BE2C (cell line): Measurements from ENCODE around the gene GABRA6.

Source experiments
- DNase-seq: peaks from one replicate; pipeline ENCODE4 v3.0.0-alpha.2; 2020
- H3K27me3 ChIP-seq: fragments of 250-450 bp; sonication (Bioruptor Pico); 2 replicates; pipeline ENCODE4 v1.5.1; 2020; ENCODE audit warnings: mild to moderate bottlenecking
- H3K36me3 ChIP-seq: fragments of 250-450 bp; sonication (Bioruptor Pico); 2 replicates; pipeline ENCODE4 v1.5.1; 2020; ENCODE audit warnings: mild to moderate bottlenecking
- H3K4me1 ChIP-seq: fragments of 250-450 bp; sonication (Bioruptor Pico); 2 replicates; pipeline ENCODE4 v1.5.1; 2020
- H3K4me3 ChIP-seq: 2 replicates; pipeline ENCODE4 v1.5.1; 2011; ENCODE audit warnings: low read depth, low read length
- H3K9me3 ChIP-seq: fragments of 250-450 bp; sonication (Bioruptor Pico); 2 replicates; pipeline ENCODE4 v1.5.1; 2020
- TF ChIP-seq, protein P1 (sequence below): IDR thresholded peaks from 2 replicates; pipeline ENCODE4 v1.5.1; 2012; ENCODE audit warnings: mild to moderate bottlenecking, low read depth, low read length

GABRA6 gene

DNA sequence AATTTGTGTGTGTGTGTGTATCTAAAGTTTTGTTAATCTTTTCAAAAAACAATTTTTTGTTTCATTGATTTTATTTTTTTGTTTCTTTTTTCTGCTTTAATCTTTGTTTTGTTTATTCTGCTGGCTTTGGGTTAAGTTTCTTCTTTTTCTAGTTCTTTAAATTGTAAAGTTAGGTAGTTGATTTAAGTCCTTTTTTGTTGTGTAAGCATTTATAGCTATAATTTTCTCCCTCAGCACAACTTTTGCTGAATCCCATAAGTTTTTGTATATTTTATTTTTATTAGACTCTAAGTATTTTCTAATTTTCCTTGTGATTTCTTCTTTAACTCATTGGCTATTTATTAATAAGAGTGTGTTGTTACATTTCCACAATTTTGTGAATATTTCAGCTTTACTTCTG lies 34.9 kb downstream of the GABRA6 start:
- TF ChIP-seq, protein P1, sequence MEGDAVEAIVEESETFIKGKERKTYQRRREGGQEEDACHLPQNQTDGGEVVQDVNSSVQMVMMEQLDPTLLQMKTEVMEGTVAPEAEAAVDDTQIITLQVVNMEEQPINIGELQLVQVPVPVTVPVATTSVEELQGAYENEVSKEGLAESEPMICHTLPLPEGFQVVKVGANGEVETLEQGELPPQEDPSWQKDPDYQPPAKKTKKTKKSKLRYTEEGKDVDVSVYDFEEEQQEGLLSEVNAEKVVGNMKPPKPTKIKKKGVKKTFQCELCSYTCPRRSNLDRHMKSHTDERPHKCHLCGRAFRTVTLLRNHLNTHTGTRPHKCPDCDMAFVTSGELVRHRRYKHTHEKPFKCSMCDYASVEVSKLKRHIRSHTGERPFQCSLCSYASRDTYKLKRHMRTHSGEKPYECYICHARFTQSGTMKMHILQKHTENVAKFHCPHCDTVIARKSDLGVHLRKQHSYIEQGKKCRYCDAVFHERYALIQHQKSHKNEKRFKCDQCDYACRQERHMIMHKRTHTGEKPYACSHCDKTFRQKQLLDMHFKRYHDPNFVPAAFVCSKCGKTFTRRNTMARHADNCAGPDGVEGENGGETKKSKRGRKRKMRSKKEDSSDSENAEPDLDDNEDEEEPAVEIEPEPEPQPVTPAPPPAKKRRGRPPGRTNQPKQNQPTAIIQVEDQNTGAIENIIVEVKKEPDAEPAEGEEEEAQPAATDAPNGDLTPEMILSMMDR = no peak
- H3K4me1 ChIP-seq = no peaks in the 10 kb centered on the region

DNA sequence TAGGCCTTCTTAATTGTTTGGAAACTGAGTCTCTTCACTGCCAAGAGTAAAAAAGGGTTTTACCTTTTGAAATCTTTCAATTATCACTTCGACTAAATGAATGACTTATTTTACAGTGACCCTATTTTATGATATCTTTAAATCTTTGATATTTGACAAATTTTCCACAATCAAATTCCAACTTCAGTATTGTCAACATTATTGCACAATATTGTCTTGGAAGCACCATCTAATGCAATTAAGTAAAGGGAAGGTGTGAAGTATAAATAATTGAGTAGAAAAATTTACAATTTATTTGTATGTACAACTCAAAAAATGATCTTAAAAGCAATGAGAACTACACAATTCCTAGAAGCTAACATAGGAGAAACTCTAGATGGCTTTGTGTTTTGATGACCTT lies 49.2 kb downstream of the GABRA6 start:
- H3K4me1 ChIP-seq = no peaks in the 10 kb centered on the region
- DNase-seq = no peak
- H3K4me3 ChIP-seq = no peak overlapping the region
- TF ChIP-seq, protein P1 = no peak
- no peaks in the 10 kb centered on the region for H3K36me3 ChIP-seq
- no peaks in the 10 kb centered on the region for H3K27me3 ChIP-seq
- H3K9me3 ChIP-seq = no peaks in the 10 kb centered on the region

More for the DNA sequence above, 34.9 kb downstream of the GABRA6 start:
- H3K36me3 ChIP-seq = no peaks in the 10 kb centered on the region
- no peaks in the 10 kb centered on the region for H3K27me3 ChIP-seq
- H3K4me3 ChIP-seq = no peak overlapping the region
- no peaks in the 10 kb centered on the region for H3K9me3 ChIP-seq
- no peak for DNase-seq

DNA sequence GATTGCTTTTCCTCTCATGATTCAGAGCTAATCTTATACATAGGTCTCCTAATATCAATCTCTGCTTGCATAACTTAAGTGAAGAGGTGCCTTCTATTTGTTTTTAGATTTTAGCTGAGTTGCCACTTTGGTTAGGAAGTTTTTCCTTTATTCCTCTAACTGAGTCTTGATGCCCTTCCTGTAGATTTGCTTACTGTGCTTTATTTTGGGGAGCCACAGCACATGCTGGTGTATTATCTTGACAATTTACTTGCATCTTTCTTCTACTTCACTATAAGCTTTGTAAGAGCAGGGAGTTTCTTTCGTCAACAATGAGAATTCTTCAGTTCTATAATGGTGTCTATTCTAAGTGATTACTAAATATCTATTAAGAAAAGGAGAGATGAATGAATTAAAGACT lies 54.9 kb downstream of the GABRA6 start:
- H3K4me3 ChIP-seq = no peak overlapping the region
- H3K9me3 ChIP-seq = no peaks in the 10 kb centered on the region
- TF ChIP-seq, protein P1 = no peak
- H3K27me3 ChIP-seq = no peaks in the 10 kb centered on the region
- H3K36me3 ChIP-seq = no peaks in the 10 kb centered on the region
- no peak for DNase-seq
- no peaks in the 10 kb centered on the region for H3K4me1 ChIP-seq

DNA sequence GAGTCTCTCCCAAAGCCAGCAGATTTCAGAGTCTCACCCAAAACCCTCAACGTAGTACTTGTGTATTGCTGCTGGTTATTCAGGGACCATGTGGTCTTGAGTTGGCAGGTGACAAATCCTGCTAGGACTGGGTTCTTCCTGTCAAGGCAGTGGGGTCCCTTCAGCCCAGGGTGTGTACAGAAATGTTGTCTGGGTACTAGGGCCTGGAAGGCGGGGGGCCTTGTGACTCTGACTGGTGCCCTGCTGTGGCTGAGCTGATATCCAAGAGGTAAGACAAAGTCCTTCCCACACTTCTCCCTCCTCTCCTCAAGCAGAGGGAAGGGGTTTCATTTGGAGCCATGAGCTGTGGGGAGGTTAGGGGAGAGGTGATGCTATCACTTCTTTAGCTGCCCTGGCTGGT lies 58.8 kb downstream of the GABRA6 start:
- no peaks in the 10 kb centered on the region for H3K36me3 ChIP-seq
- DNase-seq = no peak
- no peaks in the 10 kb centered on the region for H3K4me1 ChIP-seq
- TF ChIP-seq, protein P1 = no peak
- H3K27me3 ChIP-seq = no peaks in the 10 kb centered on the region
- H3K4me3 ChIP-seq = no peak overlapping the region
- no peaks in the 10 kb centered on the region for H3K9me3 ChIP-seq

DNA sequence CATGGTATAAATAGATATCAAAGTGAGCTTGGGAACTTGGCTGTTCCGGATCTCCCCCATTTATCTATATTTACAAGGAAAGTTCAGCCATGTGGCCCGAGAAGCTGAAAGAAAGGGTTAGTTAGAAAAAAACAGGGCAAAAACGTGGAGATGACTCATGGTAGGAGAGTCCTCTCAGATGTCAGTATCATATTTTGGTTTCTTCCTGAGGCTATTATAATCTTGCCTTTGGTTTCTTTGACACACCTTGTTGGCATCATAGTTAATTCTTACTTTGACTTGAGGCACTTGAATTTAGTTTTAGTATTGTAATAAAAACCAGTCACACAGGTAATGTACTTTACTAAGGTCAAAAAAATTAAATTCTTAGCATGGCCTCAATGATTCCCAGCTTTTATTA lies 59.9 kb downstream of the GABRA6 start:
- no peak for DNase-seq
- H3K9me3 ChIP-seq = no peaks in the 10 kb centered on the region
- H3K36me3 ChIP-seq = no peaks in the 10 kb centered on the region
- H3K27me3 ChIP-seq = no peaks in the 10 kb centered on the region
- TF ChIP-seq, protein P1 = no peak
- no peaks in the 10 kb centered on the region for H3K4me1 ChIP-seq
- H3K4me3 ChIP-seq = no peak overlapping the region

DNA sequence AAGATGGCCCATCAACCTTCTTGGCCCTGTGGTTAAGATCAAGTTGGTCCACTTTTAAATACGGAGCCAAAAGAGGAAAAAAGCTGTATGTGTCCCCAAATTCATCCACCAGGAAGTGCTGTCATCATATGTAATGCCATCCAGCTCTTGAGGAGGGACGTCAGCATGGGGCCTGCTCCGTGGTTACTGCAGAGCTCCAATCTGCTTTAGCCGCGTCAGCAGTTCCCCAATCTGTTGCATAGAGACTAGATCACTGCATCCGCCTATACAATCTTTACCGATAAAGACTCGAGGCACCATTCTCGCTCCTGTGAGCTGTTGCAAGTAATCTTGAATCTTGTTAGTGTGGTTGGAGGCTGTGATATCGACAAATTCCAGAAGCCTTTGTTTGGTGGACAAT lies 65.7 kb downstream of the GABRA6 start:
- no peak for DNase-seq
- no peaks in the 10 kb centered on the region for H3K9me3 ChIP-seq
- H3K36me3 ChIP-seq = no peaks in the 10 kb centered on the region
- no peaks in the 10 kb centered on the region for H3K27me3 ChIP-seq
- H3K4me3 ChIP-seq = no peak overlapping the region
- TF ChIP-seq, protein P1 = no peak
- H3K4me1 ChIP-seq = no peaks in the 10 kb centered on the region
